ENCODE data around the gene ILDR2. TPM values are rescaled to one million over a fixed set of nuclear protein-coding genes. Genes with fewer than 3 reads are reported as not detected.

ILDR2 gene, protein sequence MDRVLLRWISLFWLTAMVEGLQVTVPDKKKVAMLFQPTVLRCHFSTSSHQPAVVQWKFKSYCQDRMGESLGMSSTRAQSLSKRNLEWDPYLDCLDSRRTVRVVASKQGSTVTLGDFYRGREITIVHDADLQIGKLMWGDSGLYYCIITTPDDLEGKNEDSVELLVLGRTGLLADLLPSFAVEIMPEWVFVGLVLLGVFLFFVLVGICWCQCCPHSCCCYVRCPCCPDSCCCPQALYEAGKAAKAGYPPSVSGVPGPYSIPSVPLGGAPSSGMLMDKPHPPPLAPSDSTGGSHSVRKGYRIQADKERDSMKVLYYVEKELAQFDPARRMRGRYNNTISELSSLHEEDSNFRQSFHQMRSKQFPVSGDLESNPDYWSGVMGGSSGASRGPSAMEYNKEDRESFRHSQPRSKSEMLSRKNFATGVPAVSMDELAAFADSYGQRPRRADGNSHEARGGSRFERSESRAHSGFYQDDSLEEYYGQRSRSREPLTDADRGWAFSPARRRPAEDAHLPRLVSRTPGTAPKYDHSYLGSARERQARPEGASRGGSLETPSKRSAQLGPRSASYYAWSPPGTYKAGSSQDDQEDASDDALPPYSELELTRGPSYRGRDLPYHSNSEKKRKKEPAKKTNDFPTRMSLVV
- 153 TPM for total RNA-seq

GRCh38 chr1:166975361-166976129 is at the start of gene ILDR2:
ILDR2 (minus strand) TSS chr1:166975540; CDS start chr1:166975268, 272 bp downstream.

GRCh38 chr1:166988974-166989515 is 13.7 kb upstream of the ILDR2 start, which contains the start of gene MAEL:
MAEL (plus strand) TSS chr1:166989280; CDS start chr1:166989353, 73 bp downstream.

GRCh38 chr1:166875734-166876539 is 99.4 kb downstream of the ILDR2 start, which contains the start of gene TADA1:
TADA1 (minus strand) TSS chr1:166876264; CDS start chr1:166876233, 31 bp downstream.

Other genes with a start within 250 kb of the ILDR2 start
- gene POGK, start 136.1 kb downstream of the ILDR2 start, total RNA-seq = 49.5 TPM
- gene TADA1, start 99.3 kb downstream of the ILDR2 start, total RNA-seq = 32.9 TPM
- gene MAEL, start 13.7 kb upstream of the ILDR2 start, total RNA-seq = 2.4 TPM
- not detected for gene GPA33, start 114.8 kb upstream of the ILDR2 start, total RNA-seq
- gene STYXL2, start 118.5 kb upstream of the ILDR2 start, total RNA-seq = 7.7 TPM
- 62.8 TPM for gene POU2F1, start 245.3 kb upstream of the ILDR2 start, total RNA-seq

Measured in camera-type eye (tissue), 1 donor.